ENCODE data around the gene POC5.
A peak's percentile ranks its signal among the peaks of the same experiment; 100 is the strongest.
"Not testable (repeated sequence)": the region's sequence is repeated elsewhere in the genome, so short reads cannot be mapped to it uniquely, and the experiment has no call there.

The POC5 gene

GRCh38 chr5:75717082-75717922 is at the start of gene POC5:
Gene POC5, minus strand, starts transcription at chr5:75717437. Its CDS starts 4,500 bp downstream, at chr5:75712937.
- peak; percentile 96 for DNase-seq (ENCODE audit: low read depth in 1 of 2, low spot score in 1 of 2)

GRCh38 chr5:75758116-75758515 is 40.9 kb upstream of the POC5 start:
- DNase-seq (ENCODE audit: low read depth in 1 of 2, low spot score in 1 of 2), result no peak

- DNase-seq (ENCODE audit: low read depth in 1 of 2, low spot score in 1 of 2), result no peak
These were observed 39.7 kb upstream of the POC5 start for GRCh38 chr5:75756981-75757380.

GRCh38 chr5:75756211-75756610 is 39.0 kb upstream of the POC5 start:
- no peak for DNase-seq (ENCODE audit: low read depth in 1 of 2, low spot score in 1 of 2)

GRCh38 chr5:75753182-75753581 is 35.9 kb upstream of the POC5 start:
- DNase-seq (ENCODE audit: low read depth in 1 of 2, low spot score in 1 of 2), result no peak

GRCh38 chr5:75744355-75744754 is 27.1 kb upstream of the POC5 start:
- DNase-seq (ENCODE audit: low read depth in 1 of 2, low spot score in 1 of 2), result no peak

- no peak for DNase-seq (ENCODE audit: low read depth in 1 of 2, low spot score in 1 of 2)
These were observed 19.0 kb upstream of the POC5 start for GRCh38 chr5:75736273-75736672.

GRCh38 chr5:75734913-75735789 is 17.9 kb upstream of the POC5 start:
- no peak for DNase-seq (ENCODE audit: low read depth in 1 of 2, low spot score in 1 of 2)

GRCh38 chr5:75733767-75734166 is 16.5 kb upstream of the POC5 start:
- no peak for DNase-seq (ENCODE audit: low read depth in 1 of 2, low spot score in 1 of 2)

GRCh38 chr5:75731515-75731914 is 14.3 kb upstream of the POC5 start:
- not testable (repeated sequence) for DNase-seq (ENCODE audit: low read depth in 1 of 2, low spot score in 1 of 2)

GRCh38 chr5:75729321-75729720 is 12.1 kb upstream of the POC5 start:
- no peak for DNase-seq (ENCODE audit: low read depth in 1 of 2, low spot score in 1 of 2)

- no peak for DNase-seq (ENCODE audit: low read depth in 1 of 2, low spot score in 1 of 2)
These were observed 10.7 kb upstream of the POC5 start for GRCh38 chr5:75727931-75728330.

GRCh38 chr5:75726224-75726623 is 9.0 kb upstream of the POC5 start:
- DNase-seq (ENCODE audit: low read depth in 1 of 2, low spot score in 1 of 2), result not testable (repeated sequence)

GRCh38 chr5:75723378-75723777 is 6.1 kb upstream of the POC5 start:
- no peak for DNase-seq (ENCODE audit: low read depth in 1 of 2, low spot score in 1 of 2)

GRCh38 chr5:75721573-75721972 is 4.3 kb upstream of the POC5 start:
- DNase-seq (ENCODE audit: low read depth in 1 of 2, low spot score in 1 of 2), result no peak

GRCh38 chr5:75720882-75721281 is 3.6 kb upstream of the POC5 start:
- DNase-seq (ENCODE audit: low read depth in 1 of 2, low spot score in 1 of 2), result no peak

GRCh38 chr5:75716715-75717081 is 539 bp downstream of the POC5 start:
- DNase-seq (ENCODE audit: low read depth in 1 of 2, low spot score in 1 of 2), result no peak

GRCh38 chr5:75712091-75712490 is 5.1 kb downstream of the POC5 start:
- DNase-seq (ENCODE audit: low read depth in 1 of 2, low spot score in 1 of 2), result no peak

- no peak for DNase-seq (ENCODE audit: low read depth in 1 of 2, low spot score in 1 of 2)
These were observed 6.1 kb downstream of the POC5 start for GRCh38 chr5:75711151-75711550.

GRCh38 chr5:75710637-75711036 is 6.6 kb downstream of the POC5 start:
- DNase-seq (ENCODE audit: low read depth in 1 of 2, low spot score in 1 of 2), result no peak

- DNase-seq (ENCODE audit: low read depth in 1 of 2, low spot score in 1 of 2), result no peak
These were observed 9.2 kb downstream of the POC5 start for GRCh38 chr5:75707911-75708509.

GRCh38 chr5:75706775-75707174 is 10.5 kb downstream of the POC5 start:
- DNase-seq (ENCODE audit: low read depth in 1 of 2, low spot score in 1 of 2), result no peak
